Karpas-422 (cell line): ENCODE measurements around the gene KRT3. TPM values are rescaled to one million over a fixed set of nuclear protein-coding genes. Genes with fewer than 3 reads are reported as not detected.

Experiments
- DNase-seq: peaks from one replicate; pipeline ENCODE4 v3.0.0-alpha.2; 2015
- H2AFZ ChIP-seq: fragments of 200-600 bp; sonication (generic); 2 replicates; pipeline ENCODE4 v1.6.1; 2014; ENCODE audit warnings: antibody characterized with exemption, low read length, mixed read lengths
- H3K27ac ChIP-seq: fragments of 200-600 bp; sonication (generic); 2 replicates; pipeline ENCODE4 v1.5.1; 2014; ENCODE audit warnings: mild to moderate bottlenecking, low read length, moderate library complexity
- H3K27me3 ChIP-seq: fragments of 200-600 bp; sonication (generic); 2 replicates; pipeline ENCODE4 v1.6.1; 2014; ENCODE audit warnings: low read length, mixed read lengths
- H3K36me3 ChIP-seq: fragments of 200-600 bp; sonication (generic); 2 replicates; pipeline ENCODE4 v1.6.1; 2014; ENCODE audit warnings: low read length, mixed read lengths; ENCODE audit not compliant: insufficient read depth
- H3K4me1 ChIP-seq: fragments of 200-600 bp; sonication (generic); 2 replicates; pipeline ENCODE4 v1.6.1; 2014; ENCODE audit warnings: mild to moderate bottlenecking, low read length, mixed read lengths
- H3K4me2 ChIP-seq: fragments of 200-600 bp; sonication (generic); 2 replicates; pipeline ENCODE4 v1.6.1; 2014; ENCODE audit warnings: low read length, low read depth, mild to moderate bottlenecking; ENCODE audit not compliant: poor library complexity, severe bottlenecking
- H3K4me3 ChIP-seq: fragments of 200-600 bp; sonication (generic); 2 replicates; pipeline ENCODE4 v1.5.1; 2014; ENCODE audit warnings: mild to moderate bottlenecking, antibody characterized with exemption, low read length, mixed read lengths
- H3K79me2 ChIP-seq: fragments of 200-600 bp; sonication (generic); 2 replicates; pipeline ENCODE4 v1.6.1; 2014; ENCODE audit warnings: mild to moderate bottlenecking, low read length, mixed read lengths
- H3K9ac ChIP-seq: fragments of 200-600 bp; sonication (generic); 2 replicates; pipeline ENCODE4 v1.6.0; 2014; ENCODE audit warnings: low read length
- H3K9me2 ChIP-seq: fragments of 200-600 bp; sonication (generic), shearing (Covaris generic); replicated peaks from 2 replicates; pipeline ENCODE4 v1.6.0; 2014; ENCODE audit warnings: mild to moderate bottlenecking, low read length, moderate library complexity; ENCODE audit not compliant: insufficient read depth
- H3K9me3 ChIP-seq: fragments of 300-700, 200-600 bp; sonication (generic); 2 replicates; pipeline ENCODE4 v1.6.1; 2014; ENCODE audit warnings: low read length, mixed read lengths
- H4K20me1 ChIP-seq: fragments of 200-600 bp; sonication (generic); 2 replicates; pipeline ENCODE4 v1.6.1; 2014; ENCODE audit warnings: mild to moderate bottlenecking, antibody characterized with exemption, low read length, low read depth; ENCODE audit not compliant: insufficient read depth
- total RNA-seq: library from RNA; depleted of rRNA; stranded (reverse); fragments of >200 nt; shearing (Covaris generic); gene quantifications from 2 replicates; pipeline ENCODE4 v1.2.3, GENCODE V29; 2014; ENCODE audit warnings: low replicate concordance

KRT3 gene
- total RNA-seq, 1 experiment from 2014 or later = not detected

DNA sequence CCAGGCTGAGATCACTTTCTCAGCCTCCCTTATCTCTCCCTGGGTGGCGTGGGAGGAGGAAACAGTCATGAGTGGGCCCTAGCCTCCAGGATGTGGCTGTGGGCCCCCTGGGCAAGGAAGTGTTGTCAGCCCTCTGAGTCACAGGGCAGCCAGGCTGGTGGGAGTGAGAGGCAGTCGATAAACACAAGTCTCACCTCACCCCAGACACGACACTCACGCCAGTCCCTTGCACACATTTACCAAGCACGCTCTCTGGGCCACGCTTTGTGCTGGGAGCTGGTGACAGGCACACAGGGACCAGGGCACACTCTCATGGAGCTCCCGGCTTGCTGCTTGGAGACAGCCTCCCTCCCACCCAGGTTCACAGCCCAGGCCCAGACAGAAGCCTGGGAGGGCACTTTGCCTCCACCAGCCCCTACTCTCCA, 40.1 kb upstream of the KRT3 start:
- Histone ChIP-seq H3K79me2 (no peaks in the 10 kb centered on the region), H3K9ac (no peak overlapping the region), H3K9me2 (no peaks in the 10 kb centered on the region), H3K4me3 (no peak overlapping the region), H2AFZ (no peak overlapping the region), H3K27me3 (no peaks in the 10 kb centered on the region), H3K27ac (no peak overlapping the region), H3K4me1 (no peaks in the 10 kb centered on the region), H3K4me2 (no peak overlapping the region), H3K9me3 (no peaks in the 10 kb centered on the region), H4K20me1 (no peaks in the 10 kb centered on the region; the same call in 1 of the 2 replicates), H3K36me3 (no peaks in the 10 kb centered on the region)
- DNase-seq = no peak

GRCh38 chr12:52835271-52836041, 39.5 kb upstream of the KRT3 start:
- H3K4me1 ChIP-seq = no peaks in the 10 kb centered on the region
- no peak overlapping the region for H3K4me3 ChIP-seq
- no peak overlapping the region for H3K4me2 ChIP-seq
- H3K9me2 ChIP-seq = no peaks in the 10 kb centered on the region
- H4K20me1 ChIP-seq = no peaks in the 10 kb centered on the region; the same call in 1 of the 2 replicates
- no peaks in the 10 kb centered on the region for H3K36me3 ChIP-seq
- no peaks in the 10 kb centered on the region for H3K79me2 ChIP-seq
- no peak for DNase-seq
- no peak overlapping the region for H3K27ac ChIP-seq
- H2AFZ ChIP-seq = no peak overlapping the region
- H3K27me3 ChIP-seq = no peaks in the 10 kb centered on the region
- no peak overlapping the region for H3K9ac ChIP-seq
- no peaks in the 10 kb centered on the region for H3K9me3 ChIP-seq

GRCh38 chr12:52834727-52835001, 38.7 kb upstream of the KRT3 start:
- Histone ChIP-seq H3K27ac (no peak overlapping the region), H3K9ac (no peak overlapping the region), H3K36me3 (no peaks in the 10 kb centered on the region), H3K9me3 (no peaks in the 10 kb centered on the region), H3K9me2 (no peaks in the 10 kb centered on the region), H3K27me3 (no peaks in the 10 kb centered on the region), H3K4me1 (no peaks in the 10 kb centered on the region), H3K4me3 (no peak overlapping the region), H3K79me2 (no peaks in the 10 kb centered on the region), H2AFZ (no peak overlapping the region), H4K20me1 (no peaks in the 10 kb centered on the region; the same call in 1 of the 2 replicates), H3K4me2 (no peak overlapping the region)
- no peak for DNase-seq

- no peaks in the 10 kb centered on the region for H3K79me2 ChIP-seq
- no peak within 1 kb of the TSS for H3K27ac ChIP-seq
- H3K9me2 ChIP-seq = no peaks in the 10 kb centered on the region
- H2AFZ ChIP-seq = no peak within 1 kb of the TSS
- no peaks in the 10 kb centered on the region; the same call in 1 of the 2 replicates for H4K20me1 ChIP-seq
- H3K4me2 ChIP-seq = no peak within 1 kb of the TSS
- H3K9ac ChIP-seq = no peak within 1 kb of the TSS
- no peaks in the 10 kb centered on the region for H3K9me3 ChIP-seq
- H3K36me3 ChIP-seq = no peaks in the 10 kb centered on the region
- no peak for DNase-seq
- H3K27me3 ChIP-seq = no peaks in the 10 kb centered on the region
- H3K4me3 ChIP-seq = no peak within 1 kb of the TSS
- H3K4me1 ChIP-seq = no peaks in the 10 kb centered on the region
These were observed 38.2 kb upstream of the KRT3 start, which contains the start of gene KRT79 for GRCh38 chr12:52833922-52834726. TSS of gene KRT79 (minus strand) at chr12:52834311. CDS start at chr12:52834260, 51 bp downstream.

GRCh38 chr12:52832985-52833905, 37.3 kb upstream of the KRT3 start:
- Histone ChIP-seq H3K9ac (no peak overlapping the region), H3K27ac (no peak overlapping the region), H3K9me2 (no peaks in the 10 kb centered on the region), H3K4me3 (no peak overlapping the region), H4K20me1 (no peaks in the 10 kb centered on the region; the same call in 1 of the 2 replicates), H3K36me3 (no peaks in the 10 kb centered on the region), H3K4me2 (no peak overlapping the region), H3K9me3 (no peaks in the 10 kb centered on the region), H2AFZ (no peak overlapping the region), H3K4me1 (no peaks in the 10 kb centered on the region), H3K27me3 (no peaks in the 10 kb centered on the region), H3K79me2 (no peaks in the 10 kb centered on the region)
- DNase-seq = no peak

GRCh38 chr12:52832451-52832850, 36.5 kb upstream of the KRT3 start:
- no peak overlapping the region for H3K4me2 ChIP-seq
- H3K36me3 ChIP-seq = no peaks in the 10 kb centered on the region
- H3K9ac ChIP-seq = no peak overlapping the region
- no peaks in the 10 kb centered on the region for H3K4me1 ChIP-seq
- no peaks in the 10 kb centered on the region for H3K27me3 ChIP-seq
- H3K9me2 ChIP-seq = no peaks in the 10 kb centered on the region
- no peaks in the 10 kb centered on the region; the same call in 1 of the 2 replicates for H4K20me1 ChIP-seq
- no peaks in the 10 kb centered on the region for H3K9me3 ChIP-seq
- no peak for DNase-seq
- no peak overlapping the region for H2AFZ ChIP-seq
- no peaks in the 10 kb centered on the region for H3K79me2 ChIP-seq
- H3K27ac ChIP-seq = no peak overlapping the region
- no peak overlapping the region for H3K4me3 ChIP-seq

GRCh38 chr12:52831251-52831650, 35.3 kb upstream of the KRT3 start:
- Histone ChIP-seq H3K4me3 (no peak overlapping the region), H3K9me3 (no peaks in the 10 kb centered on the region), H2AFZ (no peak overlapping the region), H3K27ac (no peak overlapping the region), H3K4me1 (no peaks in the 10 kb centered on the region), H3K9me2 (no peaks in the 10 kb centered on the region), H4K20me1 (no peaks in the 10 kb centered on the region; the same call in 1 of the 2 replicates), H3K27me3 (no peaks in the 10 kb centered on the region), H3K4me2 (no peak overlapping the region), H3K79me2 (no peaks in the 10 kb centered on the region), H3K36me3 (no peaks in the 10 kb centered on the region), H3K9ac (no peak overlapping the region)
- no peak for DNase-seq
